ENCODE data around the gene MPG.

Gene MPG

DNA sequence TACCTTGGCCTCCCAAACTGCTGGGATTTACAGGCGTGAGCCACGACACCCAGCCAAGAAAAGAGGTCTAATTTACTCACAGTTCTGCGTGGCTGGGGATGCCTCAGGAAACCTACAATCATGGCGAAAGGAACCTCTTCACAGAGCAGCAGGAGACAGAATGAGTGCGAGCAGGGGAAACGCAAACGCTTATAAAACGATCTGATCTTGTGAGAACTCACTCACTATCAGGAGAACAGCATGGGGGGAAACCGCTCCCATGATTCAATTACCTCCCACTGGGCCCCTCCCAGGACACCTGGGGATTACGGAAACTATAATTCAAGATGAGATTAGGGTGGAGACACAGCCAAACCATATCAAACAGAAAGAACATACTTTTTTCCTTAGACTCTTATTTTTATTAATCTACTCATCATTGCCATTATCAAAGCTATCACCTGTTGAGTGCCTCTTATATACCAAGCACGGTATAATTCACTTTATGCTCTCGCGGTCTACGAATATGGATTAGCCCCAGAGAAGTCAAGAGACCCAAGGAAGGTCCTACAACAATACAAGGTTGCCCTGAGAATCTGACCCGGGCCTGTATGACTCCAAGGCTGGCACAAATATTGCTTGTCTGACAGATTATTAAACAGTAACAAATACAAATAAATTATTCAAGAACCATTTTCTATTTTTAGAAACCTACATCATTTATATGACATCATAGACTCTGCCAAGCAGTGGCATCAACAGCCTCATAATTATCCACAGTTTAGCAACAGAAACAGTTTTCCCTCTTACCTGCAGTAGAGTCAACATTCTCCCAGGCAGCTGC lies 27.0 kb upstream of the MPG start:
- no peak overlapping the region for H3K4me3 ChIP-seq (ENCODE audit: insufficient read depth, low read length, poor library complexity, severe bottlenecking)
- no peak overlapping the region for H2AFZ ChIP-seq (ENCODE audit: low read depth, low read length, severe bottlenecking)
- TF ChIP-seq, protein P1, sequence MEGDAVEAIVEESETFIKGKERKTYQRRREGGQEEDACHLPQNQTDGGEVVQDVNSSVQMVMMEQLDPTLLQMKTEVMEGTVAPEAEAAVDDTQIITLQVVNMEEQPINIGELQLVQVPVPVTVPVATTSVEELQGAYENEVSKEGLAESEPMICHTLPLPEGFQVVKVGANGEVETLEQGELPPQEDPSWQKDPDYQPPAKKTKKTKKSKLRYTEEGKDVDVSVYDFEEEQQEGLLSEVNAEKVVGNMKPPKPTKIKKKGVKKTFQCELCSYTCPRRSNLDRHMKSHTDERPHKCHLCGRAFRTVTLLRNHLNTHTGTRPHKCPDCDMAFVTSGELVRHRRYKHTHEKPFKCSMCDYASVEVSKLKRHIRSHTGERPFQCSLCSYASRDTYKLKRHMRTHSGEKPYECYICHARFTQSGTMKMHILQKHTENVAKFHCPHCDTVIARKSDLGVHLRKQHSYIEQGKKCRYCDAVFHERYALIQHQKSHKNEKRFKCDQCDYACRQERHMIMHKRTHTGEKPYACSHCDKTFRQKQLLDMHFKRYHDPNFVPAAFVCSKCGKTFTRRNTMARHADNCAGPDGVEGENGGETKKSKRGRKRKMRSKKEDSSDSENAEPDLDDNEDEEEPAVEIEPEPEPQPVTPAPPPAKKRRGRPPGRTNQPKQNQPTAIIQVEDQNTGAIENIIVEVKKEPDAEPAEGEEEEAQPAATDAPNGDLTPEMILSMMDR (IDR thresholded peaks at IDR 0.05; ENCODE audit: insufficient read depth, low read length, poor library complexity, severe bottlenecking): no peak
- TF ChIP-seq EZH2phosphoT487 (conservative IDR thresholded peaks at IDR 0.05; ENCODE audit: low read length): no peak
- H3K9me2 ChIP-seq (replicated peaks; ENCODE audit: insufficient read depth, low read length): no peaks in the 10 kb centered on the region
- H3K36me3 ChIP-seq (ENCODE audit: low read length): peaks cover 17% of the 10 kb centered on the region
- H3K9me3 ChIP-seq (ENCODE audit: insufficient read depth, low read length): no peaks in the 10 kb centered on the region
- H3K27me3 ChIP-seq (ENCODE audit: low read length): no peaks in the 10 kb centered on the region
- H3K4me2 ChIP-seq (ENCODE audit: low read depth, low read length, poor library complexity, severe bottlenecking): peak overlapping the region; percentile 91
- peak overlapping the region; percentile 97; the same call in 1 of the 2 replicates for H3K9ac ChIP-seq (ENCODE audit: low read length)
- peaks cover 8% of the 10 kb centered on the region; the same call in 1 of the 2 replicates for H4K20me1 ChIP-seq (ENCODE audit: low read depth, low read length)
- peaks cover 62% of the 10 kb centered on the region for H3K79me2 ChIP-seq (ENCODE audit: insufficient read depth, low read length)
- no peak overlapping the region for H3K27ac ChIP-seq (ENCODE audit: low read depth, low read length)
- 0 out of 2 replicates have a peak, but pooled peaks cover 3% of the 10 kb centered on the region for H3F3A ChIP-seq (ENCODE audit: insufficient read depth)

DNA sequence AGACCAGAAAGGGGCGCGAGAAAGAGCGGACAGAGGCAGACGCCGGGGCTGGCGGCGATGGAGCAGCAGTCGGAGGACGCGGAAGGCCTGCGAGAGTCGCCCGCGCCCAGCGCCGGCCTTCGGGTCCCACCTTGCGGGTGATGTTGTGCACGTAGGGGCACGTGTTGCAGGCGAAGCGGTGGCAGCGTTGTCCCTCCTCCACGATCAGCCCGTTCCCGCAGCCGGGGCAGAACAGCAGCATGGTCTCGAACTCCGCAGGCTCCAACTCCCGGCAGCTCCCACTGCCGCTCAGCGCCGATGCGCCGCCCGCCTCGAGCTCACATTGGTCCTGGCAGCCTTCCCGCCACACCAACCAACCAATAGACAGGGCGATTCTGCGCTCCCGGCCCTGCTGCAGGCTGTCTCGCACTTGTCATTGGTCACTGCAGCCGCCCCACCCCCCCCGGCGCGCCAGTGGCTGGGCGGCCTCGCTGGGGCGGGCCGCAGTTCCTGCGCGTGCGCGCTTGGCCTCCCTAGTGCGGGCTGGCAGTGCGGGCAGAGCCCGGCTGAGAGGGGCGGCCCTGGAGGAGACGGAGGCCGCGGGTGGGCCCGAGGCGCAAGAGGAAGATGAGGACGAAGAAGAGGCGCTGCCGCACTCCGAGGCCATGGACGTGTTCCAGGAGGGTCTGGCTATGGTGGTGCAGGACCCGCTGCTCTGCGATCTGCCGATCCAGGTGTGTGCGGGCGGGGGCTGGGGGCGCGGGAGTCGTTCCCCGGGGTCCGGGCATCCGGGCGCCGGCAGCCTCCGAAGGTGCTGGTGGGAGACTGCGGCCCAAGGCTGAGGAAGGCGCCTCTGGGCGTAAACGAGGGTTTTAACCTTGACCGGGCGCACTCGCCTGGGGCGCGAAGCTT lies 24.4 kb upstream of the MPG start, which contains the start of the genes POLR3K and SNRNP25:
Gene POLR3K (minus strand): TSS at position 263 of the 891 bp plus-strand sequence. CDS start 22 bp downstream, at position 241.
Gene SNRNP25 (plus strand): TSS at position 483 of the 891 bp plus-strand sequence. CDS start 189 bp downstream, at position 672.
- peaks cover 8% of the 10 kb centered on the region; the same call in 1 of the 2 replicates for H4K20me1 ChIP-seq (ENCODE audit: low read depth, low read length)
- H2AFZ ChIP-seq (ENCODE audit: low read depth, low read length, severe bottlenecking): peak within 1 kb of the TSS; percentile 87
- peaks cover 7% of the 10 kb centered on the region; the same call in 1 of the 2 replicates for H3K36me3 ChIP-seq (ENCODE audit: low read length)
- peaks cover 51% of the 10 kb centered on the region for H3K79me2 ChIP-seq (ENCODE audit: insufficient read depth, low read length)
- H3K9ac ChIP-seq (ENCODE audit: low read length): peak within 1 kb of the TSS; percentile 97
- H3F3A ChIP-seq (ENCODE audit: insufficient read depth): 0 out of 2 replicates have a peak, but pooled peaks cover 3% of the 10 kb centered on the region
- TF ChIP-seq EZH2phosphoT487 (conservative IDR thresholded peaks at IDR 0.05; ENCODE audit: low read length): no peak
- TF ChIP-seq, protein P1 (IDR thresholded peaks at IDR 0.05; ENCODE audit: insufficient read depth, low read length, poor library complexity, severe bottlenecking): no peak
- peak within 1 kb of the TSS; percentile 98 for H3K4me3 ChIP-seq (ENCODE audit: insufficient read depth, low read length, poor library complexity, severe bottlenecking)
- peak within 1 kb of the TSS; percentile 96 for H3K4me2 ChIP-seq (ENCODE audit: low read depth, low read length, poor library complexity, severe bottlenecking)
- no peaks in the 10 kb centered on the region for H3K9me3 ChIP-seq (ENCODE audit: insufficient read depth, low read length)
- H3K9me2 ChIP-seq (replicated peaks; ENCODE audit: insufficient read depth, low read length): no peaks in the 10 kb centered on the region
- no peaks in the 10 kb centered on the region for H3K27me3 ChIP-seq (ENCODE audit: low read length)
- peak within 1 kb of the TSS; percentile 80 for H3K27ac ChIP-seq (ENCODE audit: low read depth, low read length)

DNA sequence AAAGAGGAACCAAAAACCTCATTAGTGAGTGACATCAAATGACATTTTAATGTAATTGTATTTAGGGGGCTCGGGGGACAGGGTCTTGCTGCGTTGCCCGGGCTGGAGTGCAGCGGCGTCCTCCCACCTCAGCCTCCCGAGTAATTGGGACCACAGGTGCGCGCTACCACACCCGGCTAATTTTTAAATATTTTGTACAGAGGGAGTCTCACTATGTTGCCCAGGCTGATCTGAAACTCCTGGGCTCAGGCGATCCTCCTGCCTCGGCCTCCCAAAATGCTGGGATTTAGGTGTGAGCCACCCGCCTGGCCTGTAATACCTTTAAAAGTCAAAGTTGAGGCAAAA lies 23.8 kb upstream of the MPG start:
- Histone ChIP-seq H3K36me3 (ENCODE audit: low read length) (peaks cover 7% of the 10 kb centered on the region; the same call in 1 of the 2 replicates), H3K27me3 (ENCODE audit: low read length) (no peaks in the 10 kb centered on the region), H3K4me3 (ENCODE audit: insufficient read depth, low read length, poor library complexity, severe bottlenecking) (peak overlapping the region; percentile 92), H3K79me2 (ENCODE audit: insufficient read depth, low read length) (peaks cover 50% of the 10 kb centered on the region), H2AFZ (ENCODE audit: low read depth, low read length, severe bottlenecking) (peak overlapping the region; percentile 87), H3K9ac (ENCODE audit: low read length) (peak overlapping the region; percentile 97), H3F3A (ENCODE audit: insufficient read depth) (0 out of 2 replicates have a peak, but pooled peaks cover 3% of the 10 kb centered on the region), H3K27ac (ENCODE audit: low read depth, low read length) (peak overlapping the region; percentile 80), H3K9me2 (replicated peaks; ENCODE audit: insufficient read depth, low read length) (no peaks in the 10 kb centered on the region), H3K4me2 (ENCODE audit: low read depth, low read length, poor library complexity, severe bottlenecking) (peak overlapping the region; percentile 96), H4K20me1 (ENCODE audit: low read depth, low read length) (peaks cover 8% of the 10 kb centered on the region; the same call in 1 of the 2 replicates), H3K9me3 (ENCODE audit: insufficient read depth, low read length) (no peaks in the 10 kb centered on the region)
- TF ChIP-seq, protein P1 (IDR thresholded peaks at IDR 0.05; ENCODE audit: insufficient read depth, low read length, poor library complexity, severe bottlenecking): no peak
- no peak for TF ChIP-seq EZH2phosphoT487 (conservative IDR thresholded peaks at IDR 0.05; ENCODE audit: low read length)
